Caco-2 (cell line): ENCODE results near the gene GSTM5. TPM values are rescaled to one million over a fixed set of nuclear protein-coding genes. Genes with fewer than 3 reads are reported as not detected.
"Not testable (repeated sequence)": the region's sequence is repeated elsewhere in the genome, so short reads cannot be mapped to it uniquely, and the experiment has no call there.

Source experiments
- BruUV-seq: library from RNA; stranded (reverse); fragments of 400-500 nt; replicated peaks from 2 replicates; lab custom pipeline; 2021; lab: Mats Ljungman, UMichigan
- CTCF ChIA-PET: fragments of 300-600 bp; sonication (Branson Sonifier 250); formaldehyde crosslinking; loops from one replicate; lab custom pipeline; 2022; ENCODE audit warnings: antibody characterized with exemption; lab: Charles Lee
- POLR2A ChIA-PET: fragments of 300-600 bp; sonication (Branson Sonifier 250); formaldehyde crosslinking; loops from one replicate; lab custom pipeline; 2022; ENCODE audit warnings: antibody characterized with exemption; lab: Charles Lee
- DNase-seq, 2 experiments: peaks; one replicate each; pipeline versions ENCODE4 v3.0.0 to v3.0.0-alpha.2; 2020 to 2022
- H3K27me3 ChIP-seq: replicated peaks from 2 replicates; pipeline ENCODE4 v1.6.0; 2011; ENCODE audit warnings: low read length; ENCODE audit not compliant: control insufficient read depth, insufficient read depth
- H3K36me3 ChIP-seq: 2 replicates; pipeline ENCODE4 v1.5.1; 2011; ENCODE audit warnings: low read length; ENCODE audit not compliant: control insufficient read depth, insufficient read depth
- H3K4me1 ChIP-seq: fragments of 250-450 bp; sonication (Bioruptor Pico); 2 replicates; pipeline ENCODE4 v1.5.1; 2020; ENCODE audit warnings: mild to moderate bottlenecking
- H3K4me3 ChIP-seq: 2 replicates; pipeline ENCODE4 v1.5.1; 2011; ENCODE audit warnings: low read depth, mild to moderate bottlenecking, control low read depth, low read length
- H3K9me3 ChIP-seq: fragments of 250-450 bp; sonication (Bioruptor Pico); 2 replicates; pipeline ENCODE4 v1.5.1; 2020; ENCODE audit warnings: mild to moderate bottlenecking, moderate library complexity
- H3K27ac Mint-ChIP-seq: one replicate; pipeline ENCODE4 v1.8.0; 2022; ENCODE audit warnings: mixed read lengths; ENCODE audit not compliant: unreplicated experiment
- H3K27me3 Mint-ChIP-seq: one replicate; pipeline ENCODE4 v1.8.0; 2022; ENCODE audit warnings: mixed read lengths; ENCODE audit not compliant: insufficient read depth, unreplicated experiment
- H3K36me3 Mint-ChIP-seq: one replicate; pipeline ENCODE4 v1.8.0; 2022; ENCODE audit warnings: mild to moderate bottlenecking, mixed read lengths; ENCODE audit not compliant: insufficient read depth, unreplicated experiment
- H3K4me1 Mint-ChIP-seq: one replicate; pipeline ENCODE4 v1.8.0; 2022; ENCODE audit warnings: low read depth, mixed read lengths; ENCODE audit not compliant: unreplicated experiment
- H3K4me3 Mint-ChIP-seq: one replicate; pipeline ENCODE4 v1.8.0; 2022; ENCODE audit warnings: mild to moderate bottlenecking, moderate library complexity, mixed read lengths; ENCODE audit not compliant: unreplicated experiment
- H3K9me3 Mint-ChIP-seq: one replicate; pipeline ENCODE4 v1.8.0; 2022; ENCODE audit warnings: mixed read lengths; ENCODE audit not compliant: unreplicated experiment
- CTCF ChIP-seq, 2 experiments: fragments of 200-600 bp in 1 of 2; IDR thresholded peaks; 1 replicate in 1 of 2; 2 replicates in 1 of 2; pipeline versions ENCODE4 v1.5.1 to v1.8.0; 2011 to 2022; ENCODE audit warnings: antibody characterized with exemption in 1 of 2, control low read depth in 1 of 2, inconsistent platforms in 1 of 2, low read depth in 1 of 2, low read length in 1 of 2, mild to moderate bottlenecking in 1 of 2, moderate library complexity in 1 of 2; ENCODE audit not compliant: insufficient read depth in 1 of 2, severe bottlenecking in 1 of 2, unreplicated experiment in 1 of 2
- intact Hi-C: fragments of 100-400 bp; cut with micrococcal nuclease; formaldehyde crosslinking; loops from one replicate; pipeline ENCODE4 v1.10.0; 2022; ENCODE audit not compliant: unreplicated experiment
- total RNA-seq: library from RNA; stranded (reverse); gene quantifications from 2 replicates; pipeline ENCODE4 v1.2.3, GENCODE V29; 2022

GSTM5 gene
- total RNA-seq, 1 experiment from 2014 or later, result 6.0 TPM

- Histone ChIP-seq H3K36me3 (no peaks in the 10 kb centered on the region), H3K4me3 (no peak overlapping the region), H3K4me1 (no peaks in the 10 kb centered on the region), H3K9me3 (no peaks in the 10 kb centered on the region), H3K27me3 (no peaks in the 10 kb centered on the region)
- no peaks in the 10 kb centered on the region for H3K4me1 Mint-ChIP-seq
- no peak for DNase-seq
- TF ChIP-seq CTCF (IDR thresholded peaks at IDR 0.05; ENCODE audit: insufficient read depth in 1 of 2, low read depth in 1 of 2, low read length in 1 of 2, severe bottlenecking in 1 of 2, unreplicated experiment in 1 of 2), result no peak
- H3K36me3 Mint-ChIP-seq, result no peaks in the 10 kb centered on the region
- no peaks in the 10 kb centered on the region for H3K27me3 Mint-ChIP-seq
- ChIA-PET POLR2A (no interaction called here), CTCF (no interaction called here)
- H3K4me3 Mint-ChIP-seq, result no peak overlapping the region
- no TSS peak for BruUV-seq
- intact Hi-C loops, result no loop called here
- H3K27ac Mint-ChIP-seq, result no peak overlapping the region
- H3K9me3 Mint-ChIP-seq, result no peaks in the 10 kb centered on the region
Measured at GRCh38 chr1:109697066-109697465, 15.0 kb upstream of the GSTM5 start.

DNA sequence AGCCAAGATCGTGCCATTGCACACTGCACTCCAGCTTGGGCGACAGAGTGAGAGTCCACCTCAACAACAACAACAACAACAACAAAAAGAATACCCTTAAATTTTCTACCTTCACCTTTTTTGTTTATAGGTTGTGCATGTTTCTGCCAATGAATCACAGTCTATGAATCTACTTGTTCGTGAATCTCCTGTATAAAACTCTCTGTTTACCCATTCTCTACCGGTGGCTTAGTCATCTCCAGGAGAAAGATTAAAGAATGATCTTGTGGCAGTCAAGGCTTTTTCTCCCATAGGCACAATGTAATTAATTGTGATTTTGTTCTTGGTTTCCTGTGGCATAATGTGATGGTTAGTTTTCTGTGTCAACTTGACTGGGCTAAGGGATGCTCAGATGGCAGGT, 14.2 kb upstream of the GSTM5 start:
- H3K27me3 Mint-ChIP-seq, H3K9me3 Mint-ChIP-seq, H3K27me3 ChIP-seq, DNase-seq, H3K36me3 Mint-ChIP-seq, H3K4me1 Mint-ChIP-seq, CTCF ChIA-PET, H3K4me3 Mint-ChIP-seq, H3K36me3 ChIP-seq, H3K4me1 ChIP-seq, H3K27ac Mint-ChIP-seq, intact Hi-C loops, BruUV-seq, H3K9me3 ChIP-seq, POLR2A ChIA-PET, H3K4me3 ChIP-seq: not testable (repeated sequence)

DNA sequence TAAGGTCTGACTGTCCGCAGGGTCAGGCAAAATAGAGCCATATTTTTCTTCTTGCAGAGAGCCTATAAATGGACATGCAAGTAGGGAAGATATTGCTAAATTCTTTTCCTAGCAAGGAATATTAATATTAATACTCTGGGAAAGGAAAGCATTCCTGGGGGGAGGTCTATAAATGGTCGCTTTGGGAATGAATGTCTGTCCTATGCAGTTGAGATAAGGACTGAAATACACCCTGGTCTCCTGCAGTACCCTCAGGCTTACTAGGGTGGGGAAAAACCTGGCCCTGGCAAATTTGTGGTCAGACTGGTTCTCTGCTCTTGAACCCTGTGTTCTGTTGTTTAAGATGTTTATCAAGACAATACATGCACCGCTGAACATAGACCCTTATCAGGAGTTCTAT, 9.1 kb upstream of the GSTM5 start:
- H3K4me3 ChIP-seq, POLR2A ChIA-PET, BruUV-seq, intact Hi-C loops, H3K4me1 Mint-ChIP-seq, H3K27ac Mint-ChIP-seq, H3K36me3 Mint-ChIP-seq, CTCF ChIA-PET, H3K27me3 Mint-ChIP-seq, H3K9me3 ChIP-seq, H3K4me1 ChIP-seq, H3K36me3 ChIP-seq, H3K27me3 ChIP-seq, DNase-seq, H3K4me3 Mint-ChIP-seq: not testable (repeated sequence)
- peaks cover 28% of the 10 kb centered on the region for H3K9me3 Mint-ChIP-seq

DNA sequence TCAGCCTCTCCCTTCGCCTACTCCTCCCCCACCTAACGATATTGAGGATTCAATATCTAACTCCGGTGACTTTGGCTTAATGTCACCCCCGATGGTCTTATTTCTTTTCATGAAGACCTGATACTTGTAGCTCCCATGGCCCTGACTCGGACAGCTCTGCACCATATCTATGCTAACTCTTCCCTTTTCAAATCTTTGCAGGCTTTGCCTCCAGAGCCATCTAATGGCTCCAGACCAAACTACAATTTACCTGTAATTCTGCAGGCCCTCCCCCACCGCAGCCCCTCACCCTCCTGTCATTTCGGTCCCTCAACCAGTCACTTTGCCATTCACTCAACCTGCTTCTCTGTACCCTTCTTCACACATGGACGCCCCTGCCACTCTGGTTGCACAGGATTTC, 7.9 kb upstream of the GSTM5 start:
- Mint-ChIP-seq H3K9me3 (peaks cover 38% of the 10 kb centered on the region), H3K27me3 (no peaks in the 10 kb centered on the region), H3K36me3 (no peaks in the 10 kb centered on the region), H3K4me3 (no peak overlapping the region), H3K4me1 (no peaks in the 10 kb centered on the region), H3K27ac (no peak overlapping the region)
- Histone ChIP-seq H3K4me3 (no peak overlapping the region), H3K36me3 (no peaks in the 10 kb centered on the region), H3K4me1 (no peaks in the 10 kb centered on the region), H3K27me3 (no peaks in the 10 kb centered on the region), H3K9me3 (no peaks in the 10 kb centered on the region; the same call in 1 of the 2 replicates)
- no peak for DNase-seq
- ChIA-PET CTCF (interaction anchor here (0.6 to 1.0 kb wide), 2 partner anchors 14 to 64 kb away, joined by 3 to 5 read pairs; no protein-coding TSS in a partner anchor), POLR2A (no interaction called here)
- no TSS peak for BruUV-seq
- TF ChIP-seq CTCF (IDR thresholded peaks at IDR 0.05; ENCODE audit: insufficient read depth in 1 of 2, low read depth in 1 of 2, low read length in 1 of 2, severe bottlenecking in 1 of 2, unreplicated experiment in 1 of 2), result peak in 1 of 2 experiments; percentile 2
- intact Hi-C loops, result no loop called here
